Mucosa of descending colon (tissue), 3 donors: ENCODE results near the gene SLC25A39. TPM values are rescaled to one million over a fixed set of nuclear protein-coding genes. Genes with fewer than 3 reads are reported as not detected.
"Not testable (repeated sequence)": the region's sequence is repeated elsewhere in the genome, so short reads cannot be mapped to it uniquely, and the experiment has no call there.

Experiments
- ATAC-seq: fragments of 200-7000 bp; cut with Tn5 transposase; one replicate; pipeline ENCODE4 v1.9.1; 2020; ENCODE audit warnings: mild to moderate bottlenecking, moderate library complexity
- DNase-seq, 3 donors: peaks; one replicate each; pipeline ENCODE4 v3.0.0-alpha.2; 2020
- H3K36me3 ChIP-seq: fragments of 200-600 bp; one replicate; pipeline ENCODE4 v1.8.0; 2021; ENCODE audit warnings: low read depth, mild to moderate bottlenecking
- H3K4me1 ChIP-seq: fragments of 200-600 bp; one replicate; pipeline ENCODE4 v1.8.0; 2021; ENCODE audit warnings: low read depth, mild to moderate bottlenecking
- H3K4me3 ChIP-seq: fragments of 200-600 bp; one replicate; pipeline ENCODE4 v1.8.0; 2021; ENCODE audit warnings: mild to moderate bottlenecking
- H3K9me3 ChIP-seq: fragments of 200-600 bp; one replicate; pipeline ENCODE4 v1.8.0; 2021; ENCODE audit warnings: mild to moderate bottlenecking
- CTCF ChIP-seq: fragments of 200-600 bp; IDR thresholded peaks from one replicate; pipeline ENCODE4 v1.8.0; 2022; ENCODE audit warnings: antibody characterized with exemption, mild to moderate bottlenecking
- intact Hi-C, 2 donors: fragments of 100-400 bp; cut with DNase I in 1 of 2; cut with micrococcal nuclease in 1 of 2; formaldehyde crosslinking; loops; one replicate each; pipeline versions ENCODE4 v1.11.0 to v1.11.1; 2022; cut with DNase I, micrococcal nuclease
- long read RNA-seq, 2 donors: library from polyadenylated mRNA; unstranded; transcript quantifications; one replicate each; pipeline ENCODE4 v2.0.0, GENCODE V29; 2019 to 2021
- total RNA-seq, 3 donors: library from RNA; stranded (reverse); fragmentation: NEBNext Ultra II Directional in 2 of 3; extraction: Animal tissue kit (Norgen Biotek cat#: 25700) in 2 of 3; gene quantifications; one replicate each; pipeline versions ENCODE4 v1.2.1 to v1.2.4, GENCODE V29; 2021 to 2023
- donor health status: DM: no; HTN: no; CAD: no; lungs with moderate emphysema.
- donor health status: DM: no; HTN: no; CAD: no.
- donor health status: DM: no; HTN: yes; CAD: no.

SLC25A39 gene
- total RNA-seq: 100 to 1,000 TPM in 2 of 3 donors, 10 to 100 TPM in 1; 91.8 to 142 (median 133) TPM
- long read RNA-seq, donor 1, transcript SLC25A39-213 (10 exons, 2,217 nt): minor isoform, 5 of 258 reads
- long read RNA-seq, donor 1, transcript SLC25A39-202 (12 exons, 1,565 nt): minor isoform, 34 of 258 reads
- long read RNA-seq, donor 1, transcript SLC25A39-212 (12 exons, 1,542 nt): minor isoform, 5 of 258 reads
- long read RNA-seq, donor 1, transcript SLC25A39-201 (12 exons, 1,607 nt): major isoform, 146 of 258 reads
- long read RNA-seq, donor 1, partial matches to known transcripts: 45 of 258 reads
- long read RNA-seq, donor 1, other reads (novel, unspliced or antisense): 22 of 258 reads
- long read RNA-seq, donor 2, transcript SLC25A39-202 (12 exons, 1,565 nt): minor isoform, 35 of 197 reads
- long read RNA-seq, donor 2, transcript SLC25A39-212 (12 exons, 1,542 nt): minor isoform, 5 of 197 reads
- long read RNA-seq, donor 2, transcript SLC25A39-201 (12 exons, 1,607 nt): major isoform, 134 of 197 reads
- long read RNA-seq, donor 2, partial matches to known transcripts: 6 of 197 reads
- long read RNA-seq, donor 2, other reads (novel, unspliced or antisense): 15 of 197 reads

GRCh38 chr17:44324571-44325275 is at the start of gene SLC25A39:
SLC25A39 (minus strand) TSS chr17:44324823; CDS start chr17:44323562, 1,261 bp downstream.
- peaks cover 18% of the 10 kb centered on the region for H3K4me1 ChIP-seq
- DNase-seq (peak; percentile 95 to 99 (median 97)), ATAC-seq (peak; percentile 91)
- H3K9me3 ChIP-seq: no peaks in the 10 kb centered on the region
- H3K36me3 ChIP-seq: peaks cover 7% of the 10 kb centered on the region
- peak within 1 kb of the TSS; percentile 85 for H3K4me3 ChIP-seq
- no peak for TF ChIP-seq CTCF
- intact Hi-C loops: loop anchor here in 1 of 2 donors (5.0 kb wide), 1 partner anchor 107 kb away; the partner anchor contains the start of gene UBTF

GRCh38 chr17:44372036-44372435 is 47.4 kb upstream of the SLC25A39 start:
- H3K4me3 ChIP-seq: no peak overlapping the region
- ATAC-seq (no peak), DNase-seq (peak in 1 of 3 donors; percentile 15)
- no peaks in the 10 kb centered on the region for H3K9me3 ChIP-seq
- intact Hi-C loops: no loop called here
- no peak for TF ChIP-seq CTCF
- H3K4me1 ChIP-seq: no peaks in the 10 kb centered on the region
- H3K36me3 ChIP-seq: no peaks in the 10 kb centered on the region

GRCh38 chr17:44369414-44370023 is 44.9 kb upstream of the SLC25A39 start:
- intact Hi-C loops, ATAC-seq, H3K9me3 ChIP-seq, H3K4me3 ChIP-seq, DNase-seq, H3K36me3 ChIP-seq, H3K4me1 ChIP-seq: not testable (repeated sequence)

GRCh38 chr17:44368391-44369243 is 44.0 kb upstream of the SLC25A39 start:
- H3K36me3 ChIP-seq, ATAC-seq, intact Hi-C loops, H3K4me1 ChIP-seq, DNase-seq, H3K4me3 ChIP-seq, H3K9me3 ChIP-seq: not testable (repeated sequence)

- intact Hi-C loops: no loop called here
- ATAC-seq: no peak
- H3K36me3 ChIP-seq: no peaks in the 10 kb centered on the region
- DNase-seq: no peak
- TF ChIP-seq CTCF: no peak
- H3K9me3 ChIP-seq: no peaks in the 10 kb centered on the region
- H3K4me3 ChIP-seq: no peak overlapping the region
- peaks cover 7% of the 10 kb centered on the region for H3K4me1 ChIP-seq
These were observed 42.8 kb upstream of the SLC25A39 start for GRCh38 chr17:44367231-44367979.

- H3K4me3 ChIP-seq, intact Hi-C loops, DNase-seq, H3K36me3 ChIP-seq, ATAC-seq, H3K9me3 ChIP-seq, H3K4me1 ChIP-seq: not testable (repeated sequence)
These were observed 40.4 kb upstream of the SLC25A39 start for GRCh38 chr17:44365051-44365450.
